ENCODE results near the gene NOD2.
A peak's percentile ranks its signal among the peaks of the same experiment; 100 is the strongest.

Gene NOD2

DNA sequence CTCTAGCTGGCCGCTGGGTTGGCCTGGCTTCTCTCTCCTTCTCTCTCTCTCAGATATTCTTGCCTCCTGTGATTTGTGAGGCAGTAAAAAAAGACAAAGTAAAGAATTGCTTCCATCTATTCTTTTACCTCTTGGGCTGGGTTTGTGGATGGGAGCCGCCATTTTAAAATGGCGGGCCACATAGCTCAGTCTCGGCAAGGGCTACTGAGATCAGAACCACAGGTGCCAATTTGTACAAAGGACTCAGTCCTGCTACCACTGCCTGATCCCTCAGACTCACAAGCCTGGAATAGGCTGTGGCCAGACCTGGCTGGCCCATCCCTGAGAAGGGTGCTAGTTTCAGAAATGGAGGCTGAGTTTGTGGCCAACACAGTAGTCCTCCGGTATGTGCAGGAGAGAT, 24.1 kb downstream of the NOD2 start:
- no peak for DNase-seq (ENCODE audit: low spot score)

DNA sequence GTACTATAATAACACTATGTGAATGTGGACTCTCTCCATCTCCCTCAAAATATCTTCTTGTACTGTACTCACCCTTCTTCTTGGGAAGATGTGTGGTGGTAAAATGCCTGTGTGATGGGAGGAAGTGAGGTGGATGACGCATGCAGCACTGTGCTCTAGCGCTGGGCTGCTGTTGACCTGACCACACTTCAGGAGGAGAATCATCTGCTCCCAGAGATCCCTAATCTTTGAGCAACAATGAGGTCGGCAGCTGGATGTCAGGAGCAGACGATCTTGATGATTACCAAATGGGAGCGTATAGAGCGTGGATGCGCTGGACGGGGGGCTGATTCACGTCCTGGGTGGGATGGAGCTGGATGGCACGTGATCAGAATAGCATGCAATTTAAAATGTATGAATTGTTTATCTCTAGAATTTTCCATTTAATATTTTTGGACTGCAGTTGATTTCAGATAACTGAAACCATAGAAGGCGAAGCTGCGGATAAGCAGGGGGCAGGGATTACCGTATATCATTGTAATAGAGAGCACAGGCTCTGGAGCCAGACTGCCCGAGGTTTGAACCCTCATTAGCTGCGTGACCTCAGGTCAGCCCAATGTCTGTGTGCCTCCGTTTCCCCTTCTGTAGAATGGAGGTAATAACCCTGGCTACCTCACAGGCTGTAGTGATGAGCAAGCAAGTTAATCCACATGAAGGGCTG, 24.8 kb downstream of the NOD2 start:
- no peak for DNase-seq (ENCODE audit: low spot score)

DNA sequence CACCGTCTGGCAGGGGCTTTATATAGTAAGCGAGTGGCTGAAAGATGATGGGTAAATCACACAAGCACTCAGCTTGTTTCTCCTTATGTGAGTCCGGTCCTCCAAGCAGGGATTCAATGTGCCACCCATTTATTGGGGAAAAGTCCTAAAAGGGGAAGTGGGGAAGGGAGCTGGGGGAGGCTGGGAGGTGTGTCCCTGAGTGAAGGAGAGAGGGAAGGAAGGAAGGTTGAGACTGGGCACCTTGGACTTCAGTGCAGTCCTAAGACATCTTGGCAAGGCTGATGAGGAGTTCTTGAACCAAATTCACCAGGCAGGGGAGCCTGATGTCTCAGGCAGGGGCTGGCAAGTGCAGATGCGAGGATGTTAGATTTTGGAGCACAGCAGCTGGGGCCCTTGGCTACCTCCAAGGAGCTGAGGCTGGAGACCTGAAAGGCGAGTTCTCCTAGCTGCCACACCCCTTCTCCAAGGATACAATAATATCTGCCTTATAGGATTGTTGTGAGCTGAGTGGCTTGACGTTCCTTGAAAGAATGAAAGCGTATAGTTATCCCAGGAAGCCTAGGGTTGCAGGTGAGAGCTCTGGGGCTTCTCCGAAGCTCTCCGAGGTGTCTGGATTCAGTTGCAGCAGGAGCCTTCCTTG, 25.5 kb downstream of the NOD2 start:
- DNase-seq (ENCODE audit: low spot score): no peak

DNA sequence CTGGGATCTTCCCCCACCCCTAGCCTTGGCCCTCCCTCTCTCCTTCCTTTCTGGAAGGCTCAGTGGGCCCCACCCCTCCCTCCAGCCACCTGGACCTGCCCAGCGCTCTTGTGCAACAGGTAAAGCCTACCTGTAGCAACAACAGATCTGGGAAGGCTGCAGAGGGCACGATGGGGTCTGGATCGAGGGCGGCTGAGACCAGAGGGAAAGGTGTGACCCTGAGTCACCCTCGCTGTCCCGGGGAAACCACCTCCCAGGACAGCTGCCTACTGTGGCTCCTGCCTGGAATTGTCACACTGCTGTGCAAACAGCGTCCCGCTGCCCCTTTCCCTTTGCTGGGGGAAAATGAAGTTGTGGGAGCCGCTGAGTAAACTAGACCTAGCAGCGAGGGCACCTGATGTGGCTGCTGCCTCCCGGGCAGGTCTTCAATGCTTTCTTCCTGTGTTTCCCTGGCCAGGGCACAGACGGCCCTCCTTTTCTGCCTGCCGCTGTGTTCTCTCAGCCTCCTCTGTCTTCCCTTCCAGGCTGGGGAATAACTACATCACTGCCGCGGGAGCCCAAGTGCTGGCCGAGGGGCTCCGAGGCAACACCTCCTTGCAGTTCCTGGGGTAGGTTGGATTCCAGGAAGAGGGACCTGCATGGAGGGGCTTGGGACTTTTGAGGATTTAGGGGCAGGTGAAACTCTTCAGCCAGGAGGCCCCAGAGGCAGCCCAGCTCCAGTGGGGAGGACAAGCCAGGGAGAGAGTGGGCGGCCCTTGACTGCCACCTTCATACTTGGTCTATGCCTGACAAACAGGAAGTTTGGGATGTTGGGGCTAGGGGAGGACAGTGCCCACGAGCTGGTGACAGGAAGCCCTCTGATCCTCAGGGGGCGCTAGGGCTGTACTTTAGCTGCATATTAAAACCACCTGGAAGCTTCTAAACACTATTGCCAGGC, 26.3 kb downstream of the NOD2 start:
- DNase-seq (ENCODE audit: low spot score): peak; percentile 46

DNA sequence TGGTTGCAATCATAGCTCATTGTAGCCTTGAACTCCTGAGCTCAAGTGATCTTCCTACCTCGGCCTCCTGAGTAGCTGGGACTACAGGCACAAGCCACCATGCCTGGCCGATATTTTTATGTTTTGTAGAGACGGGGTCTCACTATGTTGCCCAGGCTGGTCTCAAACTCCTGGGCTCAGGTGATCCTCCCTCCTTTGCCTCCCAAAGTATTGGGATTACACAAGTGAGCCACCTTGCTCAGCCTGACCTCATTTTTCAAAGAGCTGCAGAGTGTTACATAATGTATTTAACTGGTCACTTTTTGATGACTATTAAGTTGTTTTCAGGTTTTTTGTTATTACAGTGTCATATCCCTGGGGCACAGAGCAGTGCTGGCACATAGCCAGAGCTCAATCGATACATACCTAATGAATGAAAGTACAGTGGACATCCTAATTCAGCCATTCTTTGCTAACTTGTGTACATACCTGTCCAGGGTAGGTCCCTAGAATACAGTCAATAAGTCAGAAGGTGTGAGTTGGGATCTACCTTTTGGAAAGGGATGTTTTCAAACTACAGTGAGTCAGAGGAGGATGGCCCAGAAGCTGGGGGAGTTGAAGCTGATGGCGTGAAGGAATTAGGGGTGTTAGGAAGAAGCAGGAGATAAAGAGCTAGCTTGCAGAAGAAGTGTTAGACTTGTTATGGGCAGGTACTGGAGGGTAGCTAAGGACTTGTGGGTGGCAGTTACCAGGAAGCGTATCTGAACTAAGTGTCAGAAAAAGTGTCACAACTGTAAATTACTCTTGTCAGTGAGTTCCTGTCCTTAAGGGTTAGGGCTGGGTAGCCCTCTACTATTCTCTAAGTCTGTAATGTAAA, 28.4 kb downstream of the NOD2 start:
- no peak for DNase-seq (ENCODE audit: low spot score)

DNA sequence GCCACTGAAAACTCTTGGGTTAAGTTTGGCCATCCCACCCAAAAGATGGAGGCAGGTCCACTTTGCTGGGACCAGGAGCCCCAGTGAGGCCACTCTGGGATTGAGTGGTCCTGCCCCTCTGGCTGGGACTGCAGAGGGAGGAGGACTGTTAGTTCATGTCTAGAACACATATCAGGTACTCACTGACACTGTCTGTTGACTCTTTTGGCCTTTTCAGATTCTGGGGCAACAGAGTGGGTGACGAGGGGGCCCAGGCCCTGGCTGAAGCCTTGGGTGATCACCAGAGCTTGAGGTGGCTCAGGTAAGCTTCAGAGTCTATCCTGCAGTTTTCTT, 29.0 kb downstream of the NOD2 start:
- no peak for DNase-seq (ENCODE audit: low spot score)

DNA sequence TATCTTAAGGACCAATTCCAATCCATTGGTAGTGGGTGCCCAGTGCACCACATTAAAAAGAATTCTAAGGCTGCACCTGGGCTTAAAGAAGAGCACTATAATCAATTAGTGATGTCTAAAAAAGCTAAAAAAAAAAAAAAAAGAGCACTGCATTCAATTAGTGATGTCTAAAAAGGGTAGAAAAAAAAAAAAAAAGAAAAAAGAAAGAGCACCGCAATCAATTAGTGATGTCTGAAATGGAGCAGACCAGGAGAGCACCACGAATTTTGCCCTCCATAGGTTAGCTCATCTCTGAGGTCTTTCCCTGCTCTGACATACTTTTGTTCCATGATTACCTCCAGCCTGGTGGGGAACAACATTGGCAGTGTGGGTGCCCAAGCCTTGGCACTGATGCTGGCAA, 29.6 kb downstream of the NOD2 start:
- no peak for DNase-seq (ENCODE audit: low spot score)

DNA sequence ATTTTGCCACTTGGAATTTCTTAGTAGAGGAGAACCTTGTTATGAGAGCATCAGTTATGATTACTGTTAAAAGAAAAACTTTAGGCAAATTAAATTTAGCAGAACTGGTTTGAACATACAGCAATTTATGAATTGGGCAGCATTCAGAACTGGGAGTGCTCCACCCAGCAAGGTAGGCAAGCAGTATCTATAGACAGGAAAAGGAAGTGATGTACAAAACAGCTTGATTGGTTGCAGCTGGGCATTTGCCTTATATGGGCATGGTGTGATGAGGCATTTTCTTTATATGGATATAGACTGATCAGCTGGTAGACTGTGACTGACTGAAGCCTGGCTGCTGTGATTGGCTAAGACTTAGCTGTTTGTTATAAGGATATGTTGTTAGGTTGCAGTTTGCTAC, 30.9 kb downstream of the NOD2 start:
- DNase-seq (ENCODE audit: low spot score): no peak

DNA sequence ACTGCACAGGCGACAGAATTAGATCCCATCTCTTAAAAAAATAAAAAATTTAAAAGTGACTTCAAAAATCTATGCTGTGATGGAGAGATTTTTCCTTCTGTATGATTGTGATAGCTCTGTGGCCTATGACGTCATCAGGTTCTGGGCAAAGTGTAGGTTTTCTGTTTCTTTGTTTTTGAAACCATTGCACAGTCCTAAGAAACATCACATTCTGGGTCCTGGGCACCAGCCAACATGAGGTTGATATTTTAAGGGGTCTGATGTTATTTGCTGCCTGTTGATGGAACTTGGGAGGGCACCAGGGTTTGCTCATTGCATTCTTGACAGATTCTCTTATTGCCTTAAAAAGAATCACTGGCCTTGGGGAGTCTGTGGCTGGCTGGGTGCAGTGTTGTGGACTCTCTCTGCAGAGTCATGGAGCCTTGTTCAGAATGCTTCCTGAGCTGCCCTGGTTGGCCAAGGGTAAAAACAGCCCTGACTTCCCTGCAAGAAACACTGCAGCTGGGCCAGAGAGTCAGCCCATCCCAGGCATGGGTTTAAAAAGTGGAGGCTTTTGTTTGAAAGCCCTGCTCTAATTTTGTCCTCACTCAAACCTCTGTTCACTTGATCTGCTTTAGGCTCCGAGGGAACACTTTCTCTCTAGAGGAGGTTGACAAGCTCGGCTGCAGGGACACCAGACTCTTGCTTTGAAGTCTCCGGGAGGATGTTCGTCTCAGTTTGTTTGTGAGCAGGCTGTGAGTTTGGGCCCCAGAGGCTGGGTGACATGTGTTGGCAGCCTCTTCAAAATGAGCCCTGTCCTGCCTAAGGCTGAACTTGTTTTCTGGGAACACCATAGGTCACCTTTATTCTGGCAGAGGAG, 38.0 kb downstream of the NOD2 start:
- no peak for DNase-seq (ENCODE audit: low spot score)

DNA sequence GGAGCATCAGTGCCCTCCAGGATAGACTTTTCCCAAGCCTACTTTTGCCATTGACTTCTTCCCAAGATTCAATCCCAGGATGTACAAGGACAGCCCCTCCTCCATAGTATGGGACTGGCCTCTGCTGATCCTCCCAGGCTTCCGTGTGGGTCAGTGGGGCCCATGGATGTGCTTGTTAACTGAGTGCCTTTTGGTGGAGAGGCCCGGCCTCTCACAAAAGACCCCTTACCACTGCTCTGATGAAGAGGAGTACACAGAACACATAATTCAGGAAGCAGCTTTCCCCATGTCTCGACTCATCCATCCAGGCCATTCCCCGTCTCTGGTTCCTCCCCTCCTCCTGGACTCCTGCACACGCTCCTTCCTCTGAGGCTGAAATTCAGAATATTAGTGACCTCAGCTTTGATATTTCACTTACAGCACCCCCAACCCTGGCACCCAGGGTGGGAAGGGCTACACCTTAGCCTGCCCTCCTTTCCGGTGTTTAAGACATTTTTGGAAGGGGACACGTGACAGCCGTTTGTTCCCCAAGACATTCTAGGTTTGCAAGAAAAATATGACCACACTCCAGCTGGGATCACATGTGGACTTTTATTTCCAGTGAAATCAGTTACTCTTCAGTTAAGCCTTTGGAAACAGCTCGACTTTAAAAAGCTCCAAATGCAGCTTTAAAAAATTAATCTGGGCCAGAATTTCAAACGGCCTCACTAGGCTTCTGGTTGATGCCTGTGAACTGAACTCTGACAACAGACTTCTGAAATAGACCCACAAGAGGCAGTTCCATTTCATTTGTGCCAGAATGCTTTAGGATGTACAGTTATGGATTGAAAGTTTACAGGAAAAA, 38.8 kb downstream of the NOD2 start:
- DNase-seq (ENCODE audit: low spot score): no peak

DNA sequence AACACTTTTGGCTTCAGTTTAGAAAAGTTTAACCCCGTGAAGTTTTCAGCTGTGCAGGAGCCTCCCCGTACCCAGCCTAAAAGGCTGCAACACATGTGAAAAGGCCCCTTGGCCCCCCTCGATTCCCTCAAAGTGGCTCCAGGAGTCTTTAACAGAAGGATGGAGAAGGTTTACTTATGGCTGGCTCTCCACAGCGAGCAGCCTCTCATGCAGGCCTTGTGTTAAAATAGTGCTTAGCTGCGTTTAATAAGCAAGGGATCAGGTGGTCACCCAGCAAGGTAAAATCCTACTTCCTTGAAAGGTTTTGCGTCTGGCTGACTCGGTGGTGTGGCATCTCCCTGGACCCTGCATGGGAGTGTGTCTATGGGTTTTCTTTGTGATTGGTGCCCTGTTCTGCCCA, 40.1 kb downstream of the NOD2 start:
- DNase-seq (ENCODE audit: low spot score): no peak

DNA sequence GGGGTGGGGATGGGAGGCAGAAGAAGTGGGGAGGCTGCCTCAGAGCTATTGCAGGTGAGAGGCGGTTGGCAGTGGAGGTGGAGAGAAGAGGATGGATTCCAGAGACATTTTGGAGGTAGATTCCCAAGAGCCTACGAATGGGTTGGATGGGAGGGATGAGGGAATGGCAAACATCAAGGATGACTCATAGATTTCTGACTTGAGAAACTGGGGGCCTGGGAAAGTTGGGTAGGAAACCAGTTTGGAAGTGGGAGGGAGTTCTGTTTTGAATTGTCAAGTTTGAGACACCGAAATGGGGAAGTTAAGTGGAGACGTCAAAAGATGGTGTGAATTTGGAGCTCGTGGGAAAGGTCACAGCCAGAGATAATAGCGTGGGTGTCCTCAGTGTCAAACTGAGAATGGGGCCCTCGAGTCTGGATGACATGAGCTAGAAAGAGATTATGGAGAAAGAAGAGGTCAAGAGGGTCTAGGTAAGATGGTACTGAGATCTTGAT, 42.3 kb downstream of the NOD2 start:
- DNase-seq (ENCODE audit: low spot score): no peak

DNA sequence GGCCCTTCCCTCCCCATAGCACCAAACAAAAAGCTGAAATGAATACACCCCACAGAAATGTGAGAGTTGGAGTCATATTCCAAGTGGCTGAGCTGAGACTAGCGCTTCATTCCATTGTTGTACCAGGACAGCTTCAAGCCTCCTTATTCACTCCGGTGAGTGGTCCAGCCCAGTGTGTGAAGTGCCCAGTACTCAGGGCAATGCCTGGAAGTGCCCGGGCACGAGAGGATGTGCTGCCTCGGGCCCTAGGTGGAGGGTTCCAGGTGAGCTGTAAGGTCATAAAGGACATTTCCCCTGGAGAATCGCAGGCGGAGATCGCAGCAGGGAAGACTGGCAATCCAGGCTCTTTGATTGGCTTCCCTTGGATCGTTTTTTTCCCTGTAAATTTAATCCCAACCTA, 43.0 kb downstream of the NOD2 start:
- no peak for DNase-seq (ENCODE audit: low spot score)

DNA sequence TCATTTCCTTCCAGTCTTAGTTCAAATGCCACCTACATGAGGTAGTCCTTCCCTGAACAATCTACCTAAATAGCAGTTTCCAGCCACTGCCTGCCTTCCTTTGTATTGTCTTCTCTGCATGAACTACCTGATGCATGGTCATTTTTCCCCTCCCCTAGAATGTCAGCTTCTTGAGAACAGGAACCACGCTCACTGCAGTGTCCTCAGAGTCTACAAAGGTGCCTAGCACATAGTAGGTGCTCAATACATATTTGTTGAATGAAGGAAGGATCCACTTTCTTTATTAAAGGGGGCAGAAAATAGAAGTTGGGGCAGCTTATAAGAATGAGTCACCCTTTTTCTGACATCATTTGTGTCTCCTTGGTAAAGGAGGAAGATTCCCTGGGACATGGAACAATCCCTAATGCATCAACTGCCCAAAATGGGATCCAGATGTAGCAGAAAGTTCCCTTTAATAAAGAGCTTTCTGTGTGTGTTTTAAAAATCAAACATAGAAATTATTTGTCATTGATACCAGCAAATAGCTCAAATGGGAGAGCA, 44.1 kb downstream of the NOD2 start:
- DNase-seq (ENCODE audit: low spot score): no peak

DNA sequence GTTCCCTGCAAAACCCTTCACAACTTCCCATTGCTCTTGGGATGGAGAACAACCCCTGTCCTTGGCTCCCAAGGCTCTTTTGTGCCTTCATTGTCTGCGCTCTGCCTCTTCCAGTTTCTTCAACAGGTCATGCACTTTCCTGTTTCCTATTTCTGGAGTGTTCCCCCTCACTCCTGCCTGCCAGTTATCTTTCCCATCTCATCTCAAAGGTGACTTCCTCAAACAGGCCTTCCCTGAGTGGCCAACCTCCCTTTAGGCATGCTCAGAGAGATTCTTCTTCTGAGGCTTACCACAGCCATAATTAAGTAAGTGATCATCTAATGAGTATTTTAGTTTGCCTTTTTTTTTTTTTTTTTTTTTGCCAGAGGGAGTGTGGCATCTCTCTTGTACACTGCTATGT, 45.6 kb downstream of the NOD2 start:
- DNase-seq (ENCODE audit: low spot score): no peak

DNA sequence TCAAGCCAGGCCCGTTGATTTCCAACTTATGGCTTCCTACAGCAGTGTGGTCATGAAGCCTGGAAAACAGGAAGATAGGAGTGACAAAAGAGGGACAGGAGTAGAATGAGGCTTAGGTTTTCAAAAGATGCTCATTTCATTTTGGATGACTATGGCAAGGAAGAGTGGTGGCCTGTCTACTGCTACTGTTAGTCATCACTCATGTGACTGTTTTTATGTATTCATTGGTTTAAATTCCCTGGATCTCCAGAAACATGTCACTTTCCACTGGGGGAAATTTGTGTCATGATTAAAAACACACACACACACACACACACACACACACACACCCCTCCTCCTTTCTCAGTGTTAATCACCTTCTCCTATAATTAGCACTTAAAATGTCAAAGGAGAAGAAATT, 47.3 kb downstream of the NOD2 start:
- no peak for DNase-seq (ENCODE audit: low spot score)

DNA sequence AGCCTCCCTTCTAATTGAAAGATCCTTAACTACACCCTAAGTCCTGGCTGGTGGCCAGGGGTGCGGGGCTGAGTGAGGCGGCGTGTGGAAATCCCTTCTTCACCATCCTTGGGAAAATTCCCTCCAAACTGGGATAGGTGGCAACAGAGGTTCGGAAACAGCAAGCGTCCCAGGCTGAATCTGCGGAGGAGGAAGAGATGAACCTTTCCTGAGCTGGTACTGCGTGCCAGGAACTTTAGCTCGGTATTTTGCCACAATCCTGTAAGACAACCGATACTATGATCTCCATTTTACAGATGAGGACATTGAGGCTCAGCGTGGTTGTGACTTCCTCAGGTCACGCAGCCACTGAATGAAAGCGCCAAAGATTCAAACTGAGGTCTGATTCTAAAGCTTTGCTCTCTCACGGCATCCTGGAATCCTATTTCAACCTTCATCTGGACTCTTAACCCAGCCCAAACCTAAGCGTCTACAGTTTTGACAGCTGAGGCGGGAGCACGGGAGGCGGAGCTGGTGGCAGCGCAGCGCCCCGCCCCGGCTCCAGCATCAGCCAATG, 47.9 kb downstream of the NOD2 start:
- no peak for DNase-seq (ENCODE audit: low spot score)

DNA sequence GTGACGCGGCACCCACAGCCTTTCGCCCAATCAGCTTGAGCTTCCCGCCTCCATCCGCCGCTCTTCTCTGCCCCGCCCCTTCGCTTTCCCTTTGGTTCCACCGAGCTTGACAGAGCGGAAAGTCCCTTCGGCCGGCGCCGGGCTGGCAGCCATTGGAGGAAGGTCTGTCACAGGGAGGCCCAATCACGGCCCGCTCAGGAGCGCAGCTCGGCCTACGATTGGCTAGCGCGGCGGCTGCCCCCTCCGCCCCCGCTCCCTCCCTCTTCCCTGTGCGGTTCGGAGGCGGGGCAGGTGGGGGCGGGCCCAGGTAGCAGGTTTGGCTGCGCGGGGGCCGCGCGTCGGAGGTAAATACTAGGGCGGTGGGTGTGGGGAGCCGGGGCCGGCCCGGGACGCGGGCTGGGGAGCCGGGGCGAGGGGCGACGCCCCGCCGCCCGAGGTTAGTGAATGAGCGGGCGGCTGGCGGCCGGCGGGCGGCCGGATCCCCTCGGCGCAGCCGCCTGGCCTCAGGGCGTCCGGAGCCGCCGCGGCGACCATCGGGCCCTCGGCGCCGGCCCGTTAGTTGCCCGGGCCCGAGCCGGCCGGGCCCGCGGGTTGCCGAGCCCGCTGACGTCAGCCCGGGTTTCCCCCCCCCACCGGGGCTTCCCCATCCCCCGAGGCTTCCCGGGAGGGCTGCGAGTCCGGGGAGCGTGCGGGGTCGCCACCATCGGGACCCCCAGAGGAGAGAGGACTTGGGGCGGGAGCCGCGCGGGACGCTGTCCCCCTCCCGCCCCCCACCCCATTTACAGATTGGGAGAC, 48.6 kb downstream of the NOD2 start, which contains the start of gene CYLD:
Gene CYLD (plus strand): TSS at position 306 of the 795 bp plus-strand sequence. CDS start 7,613 bp downstream, outside the sequence.
- DNase-seq (ENCODE audit: low spot score): peak; percentile 99
